Neuronal stem cell (in vitro differentiated cells): ENCODE results near the gene KIN.
"Not testable (repeated sequence)": the region's sequence is repeated elsewhere in the genome, so short reads cannot be mapped to it uniquely, and the experiment has no call there.

Experiments used
- DNase-seq: peaks from one replicate; pipeline ENCODE4 v3.0.0-alpha.2; 2013; ENCODE audit warnings: low spot score
- H2AFZ ChIP-seq: one replicate; pipeline ENCODE4 v1.6.1; 2013; ENCODE audit warnings: mild to moderate bottlenecking, low read length, inconsistent platforms
- H2AK5ac ChIP-seq: 2 replicates; pipeline ENCODE4 v1.6.1; 2013; ENCODE audit warnings: low read depth, mild to moderate bottlenecking, inconsistent platforms, low read length, moderate library complexity, mixed read lengths
- H2BK120ac ChIP-seq: 2 replicates; pipeline ENCODE4 v1.6.1; 2013; ENCODE audit warnings: low read depth, mild to moderate bottlenecking, inconsistent platforms, low read length, moderate library complexity, mixed read lengths
- H2BK12ac ChIP-seq: one replicate; pipeline ENCODE4 v1.6.1; 2013; ENCODE audit warnings: low read length, inconsistent platforms
- H2BK15ac ChIP-seq: 2 replicates; pipeline ENCODE4 v1.6.1; 2013; ENCODE audit warnings: mild to moderate bottlenecking, low read length, inconsistent platforms, mixed read lengths
- H2BK5ac ChIP-seq: one replicate; pipeline ENCODE4 v1.6.1; 2013; ENCODE audit warnings: inconsistent platforms, mild to moderate bottlenecking, low read length, moderate library complexity
- H3K14ac ChIP-seq: one replicate; pipeline ENCODE4 v1.6.1; 2013; ENCODE audit warnings: low read length, inconsistent platforms
- H3K18ac ChIP-seq: 2 replicates; pipeline ENCODE4 v1.6.1; 2013; ENCODE audit warnings: low read length, inconsistent platforms
- H3K23ac ChIP-seq: 2 replicates; pipeline ENCODE4 v1.6.1; 2013; ENCODE audit warnings: low read depth, mild to moderate bottlenecking, mixed read lengths, low read length, inconsistent platforms; ENCODE audit not compliant: poor library complexity
- H3K27ac ChIP-seq: replicated peaks from 3 replicates; pipeline ENCODE4 v1.5.1; 2013; ENCODE audit warnings: low read length, inconsistent platforms
- H3K27me3 ChIP-seq, 3 experiments: 2 replicates each; pipeline ENCODE4 v1.6.1; 2013; ENCODE audit warnings: low read length in 3 of 3, mild to moderate bottlenecking in 2 of 3, inconsistent platforms in 1 of 3, low read depth in 1 of 3, mixed read lengths in 1 of 3, moderate library complexity in 1 of 3; ENCODE audit not compliant: control insufficient read depth in 3 of 3, insufficient read depth in 3 of 3
- H3K36me3 ChIP-seq, 2 donors: replicated peaks in 1 of 2; 2 replicates each; pipeline ENCODE4 v1.6.1; 2013; ENCODE audit warnings: low read length in 2 of 2; ENCODE audit not compliant: control insufficient read depth in 2 of 2, insufficient read depth in 2 of 2
- H3K4ac ChIP-seq: 2 replicates; pipeline ENCODE4 v1.6.1; 2013; ENCODE audit warnings: inconsistent platforms, mild to moderate bottlenecking, low read length, moderate library complexity
- H3K4me1 ChIP-seq, 2 donors: 1 replicate in 1 of 2; 2 replicates in 1 of 2; pipeline ENCODE4 v1.6.1; 2013; ENCODE audit warnings: low read length in 2 of 2, low read depth in 1 of 2; ENCODE audit not compliant: control insufficient read depth in 2 of 2, insufficient read depth in 1 of 2
- H3K4me2 ChIP-seq: one replicate; pipeline ENCODE4 v1.6.1; 2013; ENCODE audit warnings: mild to moderate bottlenecking, low read length, inconsistent platforms; ENCODE audit not compliant: insufficient read depth, poor library complexity, severe bottlenecking
- H3K4me3 ChIP-seq, 2 donors: 2 replicates each; pipeline ENCODE4 v1.5.1; 2013; ENCODE audit warnings: low read length in 2 of 2, mild to moderate bottlenecking in 2 of 2, inconsistent platforms in 1 of 2, moderate library complexity in 1 of 2
- H3K79me1 ChIP-seq: one replicate; pipeline ENCODE4 v1.6.1; 2013; ENCODE audit warnings: low read depth, mild to moderate bottlenecking, inconsistent platforms, low read length, moderate library complexity
- H3K9ac ChIP-seq: one replicate; pipeline ENCODE4 v1.6.1; 2013; ENCODE audit warnings: mild to moderate bottlenecking, low read depth, low read length, inconsistent platforms; ENCODE audit not compliant: poor library complexity
- H3K9me3 ChIP-seq, 2 donors: replicated peaks in 1 of 2; 2 replicates each; pipeline versions ENCODE3 to v1.6.1; 2013; ENCODE audit warnings: low read length in 2 of 2, mild to moderate bottlenecking in 2 of 2, inconsistent platforms in 1 of 2, low read depth in 1 of 2, mixed read lengths in 1 of 2, moderate library complexity in 1 of 2; ENCODE audit not compliant: control insufficient read depth in 2 of 2, insufficient read depth in 1 of 2
- H4K8ac ChIP-seq: one replicate; pipeline ENCODE4 v1.6.1; 2013; ENCODE audit warnings: low read depth, mild to moderate bottlenecking, inconsistent platforms, low read length, moderate library complexity
- H4K91ac ChIP-seq: one replicate; pipeline ENCODE4 v1.6.1; 2013; ENCODE audit warnings: low read length, low read depth, mild to moderate bottlenecking, inconsistent platforms; ENCODE audit not compliant: poor library complexity
- WGBS, 2 donors: extraction: QIAGEN DNeasy Blood & Tissue Kit; methylation state at CpG; one replicate each; pipeline ENCODE4 v1.1.7; 2013; ENCODE audit warnings: missing lambda C conversion rate in 2 of 2, mixed read lengths in 1 of 2; ENCODE audit not compliant: insufficient read length in 2 of 2, insufficient replicate concordance in 1 of 2; ENCODE audit errors: extremely low coverage in 2 of 2; 5-methylcytosine and 5-hydroxymethylcytosine counted together

The KIN gene

DNA sequence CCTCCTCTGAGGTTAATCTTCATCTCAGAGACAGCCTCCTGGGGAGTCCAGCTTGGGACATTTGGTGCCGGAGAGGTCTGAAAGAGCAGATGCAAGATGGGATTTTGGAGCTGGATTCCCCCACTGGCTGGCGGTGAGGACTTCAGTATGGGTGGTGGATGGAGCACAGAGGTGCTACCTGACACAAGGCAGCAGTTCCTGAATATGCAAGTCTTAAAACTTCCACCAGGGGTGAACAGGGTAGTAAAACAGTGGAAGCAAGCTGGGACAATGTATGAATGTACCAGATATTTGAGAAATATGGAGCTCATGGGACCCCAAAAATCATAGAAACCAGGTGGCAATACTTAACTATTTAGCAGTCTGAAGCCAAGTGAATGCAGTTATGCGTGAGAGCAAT is 25.7 kb upstream of the KIN start:
- H2BK12ac ChIP-seq, result no peak overlapping the region
- H3K4ac ChIP-seq, result no peak overlapping the region
- no peak overlapping the region for H3K9ac ChIP-seq
- no peak overlapping the region for H3K18ac ChIP-seq
- no peak overlapping the region for H3K14ac ChIP-seq
- H2AFZ ChIP-seq, result no peak overlapping the region
- no peaks in the 10 kb centered on the region for H3K4me1 ChIP-seq
- DNase-seq, result no peak
- WGBS, 2 donors, result no CpG with 5 or more reads among the region's 3 CpGs
- H2AK5ac ChIP-seq, result no peak overlapping the region
- no peak overlapping the region for H2BK5ac ChIP-seq
- no peak overlapping the region for H3K27ac ChIP-seq
- no peaks in the 10 kb centered on the region for H3K9me3 ChIP-seq
- peaks cover 3 to 11% of the 10 kb centered on the region in 2 donors for H3K36me3 ChIP-seq
- H3K23ac ChIP-seq, result no peak overlapping the region
- no peak overlapping the region for H2BK120ac ChIP-seq
- H3K4me2 ChIP-seq, result no peak overlapping the region
- no peak overlapping the region for H2BK15ac ChIP-seq
- H4K8ac ChIP-seq, result no peak overlapping the region
- no peak overlapping the region for H4K91ac ChIP-seq
- no peaks in the 10 kb centered on the region for H3K79me1 ChIP-seq
- peaks cover 0 to 4% (median 3%) of the 10 kb centered on the region in 3 experiments for H3K27me3 ChIP-seq
- H3K4me3 ChIP-seq, result no peak overlapping the region

GRCh38 chr10:7811743-7812142 is 23.9 kb upstream of the KIN start:
- not testable (repeated sequence) for H2AK5ac ChIP-seq, H3K4ac ChIP-seq, DNase-seq, H2BK12ac ChIP-seq, H4K91ac ChIP-seq, H2BK5ac ChIP-seq, H4K8ac ChIP-seq, H2BK15ac ChIP-seq, H3K79me1 ChIP-seq, H3K23ac ChIP-seq, H3K18ac ChIP-seq, H3K9ac ChIP-seq, H2AFZ ChIP-seq, H3K9me3 ChIP-seq, H3K14ac ChIP-seq, H2BK120ac ChIP-seq, H3K4me3 ChIP-seq, H3K27ac ChIP-seq, H3K4me1 ChIP-seq, H3K27me3 ChIP-seq, H3K4me2 ChIP-seq
- peaks cover 5 to 28% of the 10 kb centered on the region in 2 donors for H3K36me3 ChIP-seq
- WGBS, 2 donors, result no CpG with 5 or more reads among the region's 7 CpGs

DNA sequence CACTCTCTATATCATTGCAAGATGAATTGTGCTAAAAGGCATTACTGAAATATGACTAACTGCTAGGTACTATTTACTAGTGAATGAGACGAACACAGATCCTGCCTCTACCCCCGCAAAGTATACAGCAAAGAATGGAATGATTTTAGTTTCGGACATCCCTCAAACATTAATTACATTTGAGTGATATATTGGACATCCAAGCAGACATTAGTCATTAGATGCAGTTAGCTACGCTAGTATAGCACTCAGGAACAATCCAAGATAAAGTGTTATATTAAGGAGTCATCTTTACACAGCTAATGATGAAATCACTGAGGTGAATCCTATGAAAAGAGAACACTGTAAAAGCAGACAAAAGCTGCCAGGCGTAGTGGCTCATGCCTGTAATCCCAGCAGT is 23.2 kb upstream of the KIN start:
- peaks cover 0 to 3% (median 0%) of the 10 kb centered on the region in 3 experiments for H3K27me3 ChIP-seq
- DNase-seq, result no peak
- H3K18ac ChIP-seq, result no peak overlapping the region
- H4K8ac ChIP-seq, result no peak overlapping the region
- no peak overlapping the region for H3K4me2 ChIP-seq
- H3K36me3 ChIP-seq, result peaks cover 5 to 34% of the 10 kb centered on the region in 2 donors
- H2AFZ ChIP-seq, result no peak overlapping the region
- no peaks in the 10 kb centered on the region for H3K9me3 ChIP-seq
- no peak overlapping the region for H2BK120ac ChIP-seq
- WGBS, 2 donors, result no CpG with 5 or more reads among the region's 5 CpGs
- no peak overlapping the region for H2BK12ac ChIP-seq
- no peaks in the 10 kb centered on the region for H3K4me1 ChIP-seq
- no peak overlapping the region for H2BK5ac ChIP-seq
- no peak overlapping the region for H3K27ac ChIP-seq
- H3K9ac ChIP-seq, result no peak overlapping the region
- H2BK15ac ChIP-seq, result no peak overlapping the region
- no peak overlapping the region for H4K91ac ChIP-seq
- no peak overlapping the region for H3K23ac ChIP-seq
- no peak overlapping the region for H3K14ac ChIP-seq
- H3K79me1 ChIP-seq, result no peaks in the 10 kb centered on the region
- H2AK5ac ChIP-seq, result no peak overlapping the region
- no peak overlapping the region for H3K4me3 ChIP-seq
- no peak overlapping the region for H3K4ac ChIP-seq

DNA sequence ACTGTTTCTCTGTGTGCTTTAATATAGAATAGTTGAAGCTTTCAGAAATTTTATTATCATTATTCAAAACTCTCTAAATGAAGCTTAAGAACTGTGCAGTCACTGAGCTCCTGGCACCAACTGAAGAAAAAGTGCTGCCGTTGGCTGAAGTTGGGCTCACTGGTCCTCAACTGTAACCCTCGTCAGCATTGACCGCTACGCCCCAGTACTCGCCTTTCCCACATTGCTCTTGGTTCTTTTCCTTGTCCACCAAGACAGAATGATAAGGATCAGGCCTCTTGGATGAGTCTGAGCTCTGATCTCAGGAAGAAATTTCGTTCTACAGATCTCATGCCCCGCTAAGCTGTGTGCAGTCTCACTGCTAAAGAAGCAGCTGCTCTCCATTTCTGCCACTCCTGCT is 22.6 kb upstream of the KIN start:
- H2AK5ac ChIP-seq, result no peak overlapping the region
- no peaks in the 10 kb centered on the region for H3K27me3 ChIP-seq
- H3K79me1 ChIP-seq, result no peaks in the 10 kb centered on the region
- WGBS, 2 donors, result no CpG with 5 or more reads among the region's 7 CpGs
- DNase-seq, result no peak
- H3K4me3 ChIP-seq, result no peak overlapping the region
- H2BK5ac ChIP-seq, result no peak overlapping the region
- H2BK15ac ChIP-seq, result no peak overlapping the region
- no peak overlapping the region for H3K27ac ChIP-seq
- no peak overlapping the region for H4K8ac ChIP-seq
- H3K9ac ChIP-seq, result no peak overlapping the region
- H3K4me1 ChIP-seq, result no peaks in the 10 kb centered on the region
- H2BK120ac ChIP-seq, result no peak overlapping the region
- H3K36me3 ChIP-seq, result peaks cover 6 to 38% of the 10 kb centered on the region in 2 donors
- H4K91ac ChIP-seq, result no peak overlapping the region
- H3K14ac ChIP-seq, result no peak overlapping the region
- H3K23ac ChIP-seq, result no peak overlapping the region
- H3K9me3 ChIP-seq, result no peaks in the 10 kb centered on the region
- H2AFZ ChIP-seq, result no peak overlapping the region
- no peak overlapping the region for H3K4ac ChIP-seq
- H3K4me2 ChIP-seq, result no peak overlapping the region
- no peak overlapping the region for H3K18ac ChIP-seq
- no peak overlapping the region for H2BK12ac ChIP-seq
